Parathyroid adenoma (tissue), 2 donors: ENCODE data around the gene PGS1.

Experiments used
- H2AFZ ChIP-seq: fragments of 300-600 bp; sonication (generic); one replicate; pipeline ENCODE4 v1.7.0; 2017; ENCODE audit warnings: antibody characterized with exemption, mild to moderate bottlenecking
- H3K27ac ChIP-seq: fragments of 300-600 bp; sonication (generic); one replicate; pipeline ENCODE4 v1.7.0; 2017
- H3K27me3 ChIP-seq: fragments of 300-600 bp; sonication (generic); one replicate; pipeline ENCODE4 v1.7.0; 2017; ENCODE audit warnings: low read length; ENCODE audit not compliant: control insufficient read depth, insufficient read depth
- H3K36me3 ChIP-seq: fragments of 300-600 bp; sonication (generic); one replicate; pipeline ENCODE4 v1.7.0; 2017; ENCODE audit warnings: low read length; ENCODE audit not compliant: control insufficient read depth, insufficient read depth
- H3K4me1 ChIP-seq: fragments of 300-600 bp; sonication (generic); one replicate; pipeline ENCODE4 v1.7.0; 2017; ENCODE audit warnings: control low read depth
- H3K4me2 ChIP-seq: fragments of 300-600 bp; sonication (generic); one replicate; pipeline ENCODE4 v1.7.0; 2017; ENCODE audit warnings: low read length
- H3K4me3 ChIP-seq: fragments of 300-600 bp; sonication (generic); one replicate; pipeline ENCODE4 v1.7.0; 2017; ENCODE audit warnings: low read depth, low read length
- H3K79me2 ChIP-seq: fragments of 300-600 bp; sonication (generic); one replicate; pipeline ENCODE4 v1.7.0; 2017; ENCODE audit warnings: control low read depth
- H3K9ac ChIP-seq: fragments of 300-600 bp; sonication (generic); one replicate; pipeline ENCODE4 v1.7.0; 2017; ENCODE audit warnings: mild to moderate bottlenecking
- H3K9me3 ChIP-seq: fragments of 300-600 bp; sonication (generic); one replicate; pipeline ENCODE4 v1.7.0; 2017; ENCODE audit warnings: low read length; ENCODE audit not compliant: control insufficient read depth
- TF ChIP-seq, protein P1 (sequence below): fragments of 300-600 bp; sonication (generic); IDR thresholded peaks from one replicate; pipeline ENCODE4 v1.7.0; 2017; ENCODE audit warnings: antibody characterized with exemption, mild to moderate bottlenecking
- donor health status: primary hyperparathyroidism.

Gene PGS1

DNA sequence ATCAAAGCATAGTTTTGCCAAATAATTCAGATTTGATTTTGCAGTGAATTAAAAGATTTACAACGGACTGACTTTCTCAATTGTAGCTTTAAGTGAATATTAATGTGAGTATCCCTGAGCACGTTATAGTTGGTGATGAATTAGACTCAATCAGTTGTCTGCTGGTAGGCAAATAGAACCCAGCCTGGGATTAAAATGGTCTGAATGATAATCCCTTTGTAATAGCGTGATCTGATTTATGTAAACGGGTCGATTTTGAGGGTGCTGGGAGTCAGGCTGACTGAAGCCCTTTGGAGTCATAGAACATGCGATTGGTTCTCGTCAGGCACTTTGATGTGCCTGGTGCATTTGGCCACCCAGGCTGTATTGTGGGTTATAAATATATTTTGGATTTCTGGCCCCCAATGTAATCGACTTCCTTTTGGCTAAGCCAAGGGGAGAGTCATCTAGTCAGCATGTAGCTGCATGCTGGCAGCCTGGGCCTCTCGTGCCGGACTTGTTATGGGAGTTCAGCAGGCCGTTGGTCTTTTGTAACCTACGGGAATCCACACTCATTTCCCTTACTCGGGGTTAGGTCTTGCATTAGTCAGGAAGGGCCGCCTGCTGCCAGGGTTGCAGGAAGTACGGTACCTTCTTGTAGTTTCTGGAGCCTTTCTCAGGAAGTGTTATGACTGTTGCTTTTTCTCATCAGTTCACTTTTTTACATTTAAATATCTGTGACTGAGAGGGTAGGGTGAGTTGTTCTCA lies 5.4 kb downstream of the PGS1 start:
- peaks cover 53% of the 10 kb centered on the region for H3K79me2 ChIP-seq
- H3K9me3 ChIP-seq, result no peaks in the 10 kb centered on the region
- H3K36me3 ChIP-seq, result no peaks in the 10 kb centered on the region
- H3K27ac ChIP-seq, result peak overlapping the region; percentile 85
- H3K4me2 ChIP-seq, result no peak overlapping the region
- no peak overlapping the region for H3K4me3 ChIP-seq
- no peaks in the 10 kb centered on the region for H3K27me3 ChIP-seq
- H3K9ac ChIP-seq, result no peak overlapping the region
- peaks cover 13% of the 10 kb centered on the region for H3K4me1 ChIP-seq
- TF ChIP-seq, protein P1, sequence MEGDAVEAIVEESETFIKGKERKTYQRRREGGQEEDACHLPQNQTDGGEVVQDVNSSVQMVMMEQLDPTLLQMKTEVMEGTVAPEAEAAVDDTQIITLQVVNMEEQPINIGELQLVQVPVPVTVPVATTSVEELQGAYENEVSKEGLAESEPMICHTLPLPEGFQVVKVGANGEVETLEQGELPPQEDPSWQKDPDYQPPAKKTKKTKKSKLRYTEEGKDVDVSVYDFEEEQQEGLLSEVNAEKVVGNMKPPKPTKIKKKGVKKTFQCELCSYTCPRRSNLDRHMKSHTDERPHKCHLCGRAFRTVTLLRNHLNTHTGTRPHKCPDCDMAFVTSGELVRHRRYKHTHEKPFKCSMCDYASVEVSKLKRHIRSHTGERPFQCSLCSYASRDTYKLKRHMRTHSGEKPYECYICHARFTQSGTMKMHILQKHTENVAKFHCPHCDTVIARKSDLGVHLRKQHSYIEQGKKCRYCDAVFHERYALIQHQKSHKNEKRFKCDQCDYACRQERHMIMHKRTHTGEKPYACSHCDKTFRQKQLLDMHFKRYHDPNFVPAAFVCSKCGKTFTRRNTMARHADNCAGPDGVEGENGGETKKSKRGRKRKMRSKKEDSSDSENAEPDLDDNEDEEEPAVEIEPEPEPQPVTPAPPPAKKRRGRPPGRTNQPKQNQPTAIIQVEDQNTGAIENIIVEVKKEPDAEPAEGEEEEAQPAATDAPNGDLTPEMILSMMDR, result no peak
- no peak overlapping the region for H2AFZ ChIP-seq

DNA sequence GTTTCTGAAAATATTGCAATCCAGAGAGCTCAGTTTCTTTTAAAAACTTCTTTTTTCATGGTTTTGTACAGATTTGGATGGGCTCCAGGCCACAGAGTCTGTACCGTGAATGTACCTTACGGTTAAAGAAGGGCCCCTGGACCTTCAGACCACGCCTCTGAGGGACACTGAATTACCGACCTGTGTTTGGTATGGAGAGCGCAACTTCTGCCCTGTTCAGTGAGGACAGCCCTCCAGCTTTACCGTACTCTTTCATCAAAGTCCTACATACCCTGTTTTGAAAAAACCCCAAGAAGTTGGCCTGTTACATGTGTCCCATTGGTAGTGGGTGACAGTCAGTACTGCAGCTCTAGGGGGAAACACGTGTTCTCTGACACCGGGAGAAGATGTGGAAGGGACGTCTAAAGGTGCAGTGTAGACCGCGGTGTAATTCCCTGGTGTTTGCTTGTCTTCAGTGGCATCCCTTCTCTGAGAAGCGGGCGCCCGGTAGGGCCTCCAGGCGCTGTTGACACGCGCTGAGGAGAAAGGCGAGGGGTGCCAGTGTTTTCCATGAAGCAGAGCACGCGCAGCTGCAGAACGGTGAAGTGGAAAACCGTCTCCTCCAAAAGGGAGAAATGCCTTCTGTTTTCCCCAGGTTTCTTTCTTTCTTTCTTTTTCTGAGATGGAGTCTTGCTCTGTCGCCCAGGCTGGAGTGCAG lies 6.2 kb downstream of the PGS1 start:
- Histone ChIP-seq H3K36me3 (no peaks in the 10 kb centered on the region), H3K9ac (no peak overlapping the region), H3K4me2 (no peak overlapping the region), H3K4me3 (no peak overlapping the region), H2AFZ (no peak overlapping the region), H3K4me1 (peaks cover 13% of the 10 kb centered on the region), H3K9me3 (no peaks in the 10 kb centered on the region), H3K27me3 (no peaks in the 10 kb centered on the region), H3K27ac (peak overlapping the region; percentile 85), H3K79me2 (peaks cover 54% of the 10 kb centered on the region)
- TF ChIP-seq, protein P1, result no peak

DNA sequence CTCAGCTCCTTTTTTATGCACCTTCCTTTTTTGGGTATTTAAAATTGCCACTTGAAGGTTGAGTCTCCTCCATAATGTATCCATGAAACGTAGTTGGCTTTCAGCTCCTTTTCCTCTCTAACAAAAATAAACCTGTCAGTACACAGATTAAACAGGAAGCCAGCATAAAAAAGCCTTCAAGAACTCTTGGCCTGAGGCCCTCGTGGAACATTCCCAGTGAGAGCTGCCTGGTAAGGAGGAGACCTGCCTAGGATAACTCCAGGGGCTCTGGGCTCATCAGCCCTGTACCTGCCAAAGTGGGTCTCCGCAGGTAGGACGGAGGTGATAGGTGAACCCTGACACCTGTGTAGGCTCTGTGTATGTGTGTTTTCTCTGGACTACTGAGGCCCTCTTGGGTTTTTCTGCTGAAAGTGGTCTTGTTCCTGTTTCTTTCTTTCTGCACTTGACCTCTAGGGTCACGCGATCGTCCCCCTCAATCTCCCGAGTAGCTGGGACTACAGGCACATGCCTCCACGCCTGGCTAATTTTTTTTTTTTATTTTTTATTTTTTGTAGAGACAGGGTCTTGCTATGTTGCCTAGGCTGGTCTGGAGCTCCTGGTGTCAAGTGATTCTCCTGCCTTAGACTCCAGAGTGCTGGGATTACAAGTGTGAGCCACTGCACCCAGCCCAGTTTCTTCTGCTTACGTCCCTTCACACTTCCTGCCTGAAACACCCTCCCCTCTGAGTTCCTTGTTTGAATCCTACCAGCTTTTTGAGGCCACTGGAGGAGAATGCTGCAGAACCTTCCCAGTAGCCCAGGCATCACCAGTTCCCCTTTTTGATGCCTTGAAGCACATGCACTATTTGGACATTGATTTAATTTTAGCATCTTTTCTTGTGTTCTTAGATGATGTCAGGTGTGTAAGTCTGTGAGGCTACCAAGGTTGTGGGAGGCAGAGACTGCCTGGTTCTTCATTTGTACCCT lies 9.8 kb downstream of the PGS1 start:
- Histone ChIP-seq H3K9ac (no peak overlapping the region), H3K4me3 (no peak overlapping the region), H3K36me3 (no peaks in the 10 kb centered on the region), H3K27ac (peak overlapping the region; percentile 58), H3K4me1 (peaks cover 13% of the 10 kb centered on the region), H3K27me3 (no peaks in the 10 kb centered on the region), H3K9me3 (no peaks in the 10 kb centered on the region), H2AFZ (no peak overlapping the region), H3K4me2 (no peak overlapping the region), H3K79me2 (peaks cover 67% of the 10 kb centered on the region)
- TF ChIP-seq, protein P1, result no peak

DNA sequence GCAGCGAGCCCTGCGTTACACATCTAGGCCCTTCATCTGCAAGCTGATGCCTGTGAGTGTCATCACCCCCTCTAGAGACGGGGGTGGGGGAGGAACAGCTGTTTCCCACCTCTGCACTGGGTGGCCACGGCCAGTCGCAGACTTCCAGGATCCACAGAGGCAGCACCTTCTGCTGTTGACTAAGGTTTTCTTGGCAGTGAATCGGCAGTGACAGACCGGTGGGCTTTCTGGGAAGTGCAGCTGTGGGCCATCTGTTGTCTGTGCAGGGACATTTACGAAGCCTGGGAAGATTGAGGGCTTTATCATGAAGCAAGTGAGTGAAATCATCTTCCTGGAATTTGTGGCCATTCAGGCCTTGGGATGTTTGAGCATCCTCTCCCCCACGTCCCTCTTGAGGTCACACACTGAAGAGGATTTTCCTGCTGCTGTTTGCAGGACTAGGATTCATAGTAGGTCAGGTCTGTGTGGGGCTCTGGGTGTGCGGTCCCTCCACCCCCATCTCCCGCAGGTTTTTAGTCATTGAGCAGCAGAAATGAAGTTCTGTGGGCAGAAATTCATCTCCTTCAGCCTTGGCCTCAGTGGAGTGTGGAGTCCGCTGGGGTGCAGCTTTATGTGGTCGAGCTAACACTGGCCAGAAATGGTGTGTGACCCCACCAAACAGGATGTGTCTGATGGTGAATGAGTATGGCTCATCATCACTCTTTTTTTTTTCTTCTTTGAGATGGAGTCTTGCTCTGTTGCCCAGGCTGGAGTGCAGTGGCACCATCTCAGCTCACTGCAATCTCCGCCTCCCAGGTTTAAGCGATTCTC lies 12.0 kb downstream of the PGS1 start:
- Histone ChIP-seq H3K4me3 (no peak overlapping the region), H3K27ac (no peak overlapping the region), H3K27me3 (no peaks in the 10 kb centered on the region), H2AFZ (no peak overlapping the region), H3K9me3 (no peaks in the 10 kb centered on the region), H3K36me3 (no peaks in the 10 kb centered on the region), H3K9ac (no peak overlapping the region), H3K4me2 (no peak overlapping the region), H3K4me1 (peaks cover 14% of the 10 kb centered on the region), H3K79me2 (peaks cover 83% of the 10 kb centered on the region)
- TF ChIP-seq, protein P1, result no peak
